NCI-H82 (cell line): ENCODE measurements around the gene OLFML2A.

Experiments used
- DNase-seq: peaks from one replicate; lab custom pipeline; 2025; lab: John Stamatoyannopoulos, UW

The OLFML2A gene

DNA sequence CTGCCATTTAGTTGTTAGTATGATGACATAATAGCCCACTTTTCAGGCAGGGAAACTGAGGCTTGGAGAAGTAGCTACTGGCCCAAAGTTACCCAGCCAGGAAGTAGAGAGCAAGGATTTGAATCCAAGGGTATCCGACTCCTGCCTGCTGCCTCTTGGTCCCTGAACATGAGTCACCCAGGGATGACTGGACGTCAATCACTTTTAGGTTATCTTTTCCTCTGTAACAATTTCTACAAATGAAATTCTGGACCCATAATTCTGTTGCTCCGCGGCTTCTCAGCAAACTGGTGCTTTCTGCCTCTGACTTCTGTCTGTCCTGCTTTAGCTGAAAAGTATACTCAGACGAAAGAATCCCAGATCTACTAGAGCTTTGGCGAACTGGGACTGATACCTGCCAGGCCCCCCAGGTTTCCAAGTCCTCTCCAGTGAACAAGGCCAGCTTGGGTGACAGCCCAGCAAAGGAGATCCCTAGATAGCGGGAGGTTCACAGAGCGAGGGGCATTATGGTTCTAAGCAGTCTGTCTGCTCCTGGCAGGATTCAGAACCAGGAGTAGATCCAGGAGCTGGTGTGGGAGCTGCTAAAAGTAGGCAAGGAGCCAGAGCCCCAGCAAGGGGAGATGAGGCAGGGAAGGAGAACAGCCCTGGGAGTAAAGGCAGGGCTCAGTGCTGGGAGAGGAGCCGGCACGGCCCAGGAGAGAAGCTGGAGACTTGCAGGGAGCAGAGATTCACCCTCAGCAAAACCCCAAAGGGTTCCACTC lies 20.6 kb downstream of the OLFML2A start:
- no peak for DNase-seq

DNA sequence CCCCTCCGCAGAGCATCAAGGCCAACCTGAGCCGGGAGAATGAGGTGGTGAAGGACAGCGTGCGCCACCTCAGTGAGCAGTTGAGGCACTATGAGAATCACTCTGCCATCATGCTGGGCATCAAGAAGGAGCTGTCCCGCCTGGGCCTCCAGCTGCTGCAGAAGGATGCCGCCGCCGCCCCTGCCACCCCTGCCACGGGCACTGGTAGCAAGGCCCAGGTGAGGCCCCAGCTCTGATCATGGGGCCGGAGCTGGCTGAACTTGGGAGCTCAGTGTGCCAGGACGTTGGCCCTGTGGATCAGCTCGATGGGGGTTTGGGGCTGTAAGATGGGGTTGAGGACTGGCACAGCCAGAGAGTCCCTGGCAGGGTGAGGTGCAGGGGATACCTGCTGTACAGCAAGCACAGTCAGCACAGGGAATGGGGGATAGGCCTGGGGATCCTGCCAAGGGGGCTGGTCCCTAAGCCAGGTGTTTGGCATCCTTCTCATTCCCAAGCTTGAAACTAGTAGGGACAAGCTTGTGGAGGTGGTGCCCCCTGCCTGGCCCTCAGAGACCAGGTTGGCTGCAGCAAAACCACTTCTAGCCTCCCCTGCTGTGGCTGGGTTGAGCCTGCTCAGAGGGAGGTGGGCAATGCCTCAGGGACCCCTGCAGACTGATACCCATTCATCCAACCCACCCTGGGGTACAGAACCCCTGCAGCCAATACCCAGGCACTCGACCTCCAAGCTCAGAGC lies 22.5 kb downstream of the OLFML2A start:
- no peak for DNase-seq

DNA sequence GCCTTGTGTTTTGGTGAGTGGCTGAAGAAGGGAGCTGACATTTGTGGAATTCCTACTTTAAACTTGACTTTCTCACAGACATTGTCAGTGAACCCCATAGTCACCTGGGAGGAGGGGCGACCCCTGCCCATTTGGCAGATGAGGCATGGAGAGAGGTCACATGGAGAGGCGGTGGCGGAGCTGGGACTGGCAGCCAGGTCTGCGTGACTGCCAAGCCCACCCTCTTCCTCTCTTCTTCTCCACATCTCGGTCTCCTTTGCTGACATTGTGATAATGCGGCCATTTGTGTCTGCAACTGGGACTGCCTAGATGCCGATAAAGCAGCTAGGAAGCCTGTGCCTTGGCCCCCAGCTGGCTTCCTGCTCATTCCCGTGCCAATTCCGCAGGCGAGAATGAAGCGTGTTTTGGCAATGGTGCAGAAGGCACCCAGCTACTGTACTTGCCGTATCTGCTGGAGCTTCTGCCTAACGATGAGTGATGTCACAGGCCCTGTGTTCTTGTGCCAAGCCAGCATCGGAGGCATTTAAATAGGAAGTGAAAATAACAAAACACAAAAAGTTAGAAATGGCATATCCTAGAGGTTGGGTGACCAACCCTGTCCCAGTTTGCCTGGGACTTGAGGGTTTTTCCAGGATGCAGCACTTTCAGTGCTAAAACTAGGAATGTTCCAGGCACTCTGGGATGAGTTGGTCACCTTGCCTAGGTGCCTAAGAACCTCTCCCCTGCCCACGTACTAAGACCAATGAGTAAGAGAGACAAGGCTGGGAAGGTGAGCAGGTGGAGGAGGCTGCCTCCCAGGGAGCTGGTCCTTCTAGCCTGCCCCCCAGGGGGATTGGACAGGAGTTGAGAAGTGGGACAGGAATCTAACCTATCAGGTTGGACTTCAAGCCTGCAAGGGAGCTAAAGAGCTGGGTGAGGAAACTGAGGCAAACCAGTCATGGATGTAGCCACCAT lies 23.6 kb downstream of the OLFML2A start:
- DNase-seq: no peak

DNA sequence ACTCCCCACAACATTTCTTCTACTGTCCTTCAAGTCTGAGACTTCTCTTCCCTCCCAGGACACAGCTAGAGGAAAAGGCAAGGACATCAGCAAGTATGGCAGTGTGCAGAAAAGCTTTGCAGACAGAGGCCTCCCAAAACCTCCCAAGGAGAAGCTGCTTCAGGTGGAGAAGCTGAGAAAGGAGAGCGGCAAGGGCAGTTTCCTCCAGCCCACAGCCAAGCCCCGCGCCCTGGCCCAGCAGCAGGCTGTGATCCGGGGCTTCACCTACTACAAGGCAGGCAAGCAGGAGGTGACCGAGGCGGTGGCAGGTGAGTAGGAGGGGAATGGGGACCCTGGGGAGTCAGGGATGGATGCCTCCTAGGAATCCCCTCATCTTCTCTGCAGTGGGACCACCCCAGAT lies 24.4 kb downstream of the OLFML2A start:
- no peak for DNase-seq

DNA sequence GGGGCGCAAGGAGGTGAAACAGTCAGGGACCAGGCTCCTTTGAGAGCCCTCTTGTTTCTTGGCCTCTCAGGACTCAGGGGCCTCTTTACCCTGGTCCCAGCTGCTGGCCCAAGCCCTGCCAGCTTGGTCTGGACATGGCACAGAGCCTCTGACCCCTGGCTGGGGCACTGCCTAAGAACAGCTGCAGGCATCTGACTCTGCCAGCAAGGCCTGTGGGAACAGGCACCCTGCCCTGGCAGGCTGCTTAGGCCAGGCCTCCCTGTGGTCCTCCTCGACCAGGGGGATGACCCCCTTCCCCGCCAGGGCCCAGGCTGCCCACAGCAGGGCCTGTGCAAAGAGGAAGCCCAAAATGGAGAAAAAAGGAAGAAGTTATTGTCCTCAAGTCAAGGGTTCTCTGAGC lies 25.5 kb downstream of the OLFML2A start:
- no peak for DNase-seq

DNA sequence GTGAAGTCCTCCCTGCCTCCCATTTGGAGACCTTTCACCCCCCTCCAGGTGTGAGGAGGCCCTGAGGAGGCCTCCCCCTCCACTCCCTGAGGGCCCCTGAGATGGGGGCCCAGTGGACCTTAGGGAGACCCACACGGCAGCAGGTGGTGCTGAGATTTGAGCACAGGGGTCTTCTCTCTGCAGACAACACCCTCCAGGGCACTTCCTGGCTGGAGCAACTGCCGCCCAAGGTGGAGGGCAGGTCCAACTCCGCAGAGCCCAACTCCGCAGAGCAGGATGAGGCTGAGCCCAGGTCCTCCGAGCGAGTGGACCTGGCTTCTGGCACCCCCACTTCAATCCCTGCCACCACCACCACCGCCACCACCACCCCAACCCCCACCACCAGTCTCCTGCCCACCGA lies 27.0 kb downstream of the OLFML2A start:
- DNase-seq: no peak

DNA sequence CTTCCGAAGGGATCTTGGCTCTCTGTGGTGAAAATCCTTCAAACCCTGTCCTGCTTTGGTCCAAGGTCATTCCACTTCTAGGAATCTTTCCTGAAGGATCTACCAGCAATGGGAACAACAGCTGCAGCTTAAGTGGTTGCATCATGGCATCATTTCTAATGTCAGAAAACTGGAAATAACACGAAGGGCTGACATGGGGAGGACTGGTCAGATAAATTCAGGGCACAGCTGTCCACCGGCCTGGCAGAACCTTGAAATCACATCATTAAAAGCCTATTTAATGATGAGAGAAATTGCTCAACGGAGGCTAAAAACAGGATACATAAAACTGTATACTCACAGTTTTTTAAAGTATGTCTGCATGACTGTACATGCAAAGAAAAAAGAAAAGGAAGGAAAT lies 28.3 kb downstream of the OLFML2A start:
- no peak for DNase-seq

DNA sequence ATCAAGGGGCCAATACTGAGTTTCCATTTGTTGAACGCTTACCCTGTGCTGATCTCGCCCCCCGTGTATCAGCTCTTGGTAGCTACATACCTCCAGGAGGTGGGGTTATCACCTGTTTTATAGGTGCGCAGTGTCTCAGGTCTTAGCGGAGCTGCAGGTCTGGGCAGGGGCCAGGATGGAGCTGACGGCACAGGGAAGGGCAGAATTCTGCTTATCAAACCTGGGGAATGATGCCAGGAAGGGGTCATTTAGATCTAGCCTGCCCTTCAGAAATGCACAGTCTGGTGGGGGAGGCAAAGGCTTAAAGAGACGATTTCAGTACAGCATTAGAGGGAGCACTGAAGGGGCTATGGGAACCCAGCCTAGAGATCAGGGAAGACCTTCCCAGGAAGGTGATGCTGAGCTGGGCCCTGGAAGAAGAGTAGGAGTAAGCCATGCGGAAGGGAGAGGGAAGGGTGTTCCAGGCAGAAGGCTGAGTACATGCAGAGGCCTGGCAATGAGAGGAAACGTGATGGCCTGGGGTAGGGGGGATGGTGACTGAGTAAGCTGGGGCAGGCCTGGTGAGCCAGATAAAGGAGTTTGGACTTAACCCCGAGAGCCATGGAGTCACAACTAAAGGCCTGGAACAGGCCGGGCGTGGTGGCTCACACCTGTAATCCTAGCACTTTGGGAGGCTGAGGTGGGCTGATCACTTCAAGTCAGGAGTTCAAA lies 31.5 kb downstream of the OLFML2A start:
- DNase-seq: no peak

DNA sequence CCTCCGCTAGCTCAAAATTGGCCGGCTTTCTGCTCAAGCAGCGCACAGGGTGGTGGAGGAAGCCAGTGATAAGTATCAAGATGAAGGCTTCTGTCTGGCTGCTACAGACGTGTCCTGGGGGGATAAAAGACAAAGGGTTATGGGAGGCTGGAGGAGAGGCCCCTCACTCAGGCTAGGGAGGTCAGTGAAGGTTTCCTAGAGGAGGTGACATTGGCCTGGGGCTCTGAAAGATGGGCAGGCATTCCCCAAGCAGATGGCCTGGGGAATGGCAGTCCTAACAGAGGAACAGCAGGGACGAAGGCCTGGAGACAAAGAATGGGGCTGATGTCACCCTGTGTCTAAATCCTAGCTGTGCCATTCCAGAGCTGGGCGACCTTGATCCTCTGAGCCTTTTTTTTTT lies 32.3 kb downstream of the OLFML2A start:
- no peak for DNase-seq

DNA sequence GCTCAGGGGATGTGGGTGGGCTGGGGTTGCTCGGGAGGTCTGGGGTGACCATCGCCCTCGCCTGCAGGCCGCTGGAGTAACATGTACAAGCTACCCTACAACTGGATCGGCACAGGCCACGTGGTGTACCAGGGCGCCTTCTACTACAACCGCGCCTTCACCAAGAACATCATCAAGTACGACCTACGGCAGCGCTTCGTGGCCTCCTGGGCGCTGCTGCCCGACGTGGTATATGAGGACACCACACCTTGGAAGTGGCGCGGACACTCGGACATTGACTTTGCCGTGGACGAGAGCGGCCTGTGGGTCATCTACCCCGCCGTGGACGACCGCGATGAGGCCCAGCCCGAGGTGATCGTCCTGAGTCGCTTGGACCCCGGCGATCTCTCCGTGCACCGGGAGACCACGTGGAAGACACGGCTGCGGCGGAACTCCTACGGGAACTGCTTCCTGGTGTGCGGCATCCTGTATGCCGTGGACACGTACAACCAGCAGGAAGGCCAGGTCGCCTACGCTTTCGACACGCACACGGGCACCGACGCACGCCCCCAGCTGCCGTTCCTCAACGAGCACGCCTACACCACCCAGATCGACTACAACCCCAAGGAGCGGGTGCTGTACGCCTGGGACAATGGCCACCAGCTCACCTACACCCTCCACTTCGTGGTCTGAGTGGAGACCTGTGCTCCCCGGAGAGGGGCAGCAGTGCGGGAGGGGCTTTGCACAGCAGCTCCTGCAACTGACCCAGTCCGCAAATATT lies 33.0 kb downstream of the OLFML2A start:
- no peak for DNase-seq

DNA sequence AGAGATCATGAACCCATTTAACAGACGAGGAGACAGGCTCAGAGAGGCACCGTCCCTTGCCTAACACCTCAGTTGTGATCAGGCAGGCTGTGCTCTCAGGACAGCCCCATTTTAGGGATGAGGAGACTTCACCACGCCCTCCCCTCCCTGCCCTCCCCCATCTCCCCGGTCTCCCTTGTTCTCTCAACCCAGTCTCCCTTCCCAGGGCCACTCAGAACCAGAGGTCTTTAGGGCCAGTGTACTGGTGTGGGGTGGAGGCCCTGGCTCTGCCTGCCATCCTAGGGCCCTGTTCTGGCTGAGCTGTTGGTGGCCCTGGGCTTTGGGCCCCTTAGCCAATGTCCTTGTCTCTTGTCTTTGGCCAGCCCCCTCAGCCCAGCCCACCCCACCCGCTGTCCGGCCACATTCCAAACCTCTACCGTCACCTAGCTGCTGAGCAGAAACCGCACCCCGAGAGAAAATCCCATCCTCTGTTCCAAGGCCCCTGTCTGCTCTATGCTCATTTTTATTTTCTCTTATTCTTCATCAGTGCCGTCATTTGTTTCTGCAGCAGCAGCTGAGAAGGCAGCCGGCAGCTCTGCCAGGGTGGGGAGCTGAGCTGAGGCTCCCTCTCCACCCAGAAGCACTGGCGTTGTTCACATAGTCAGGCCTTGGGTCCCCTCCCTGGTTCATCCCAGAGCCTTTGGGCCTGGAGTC lies 33.9 kb downstream of the OLFML2A start:
- no peak for DNase-seq

DNA sequence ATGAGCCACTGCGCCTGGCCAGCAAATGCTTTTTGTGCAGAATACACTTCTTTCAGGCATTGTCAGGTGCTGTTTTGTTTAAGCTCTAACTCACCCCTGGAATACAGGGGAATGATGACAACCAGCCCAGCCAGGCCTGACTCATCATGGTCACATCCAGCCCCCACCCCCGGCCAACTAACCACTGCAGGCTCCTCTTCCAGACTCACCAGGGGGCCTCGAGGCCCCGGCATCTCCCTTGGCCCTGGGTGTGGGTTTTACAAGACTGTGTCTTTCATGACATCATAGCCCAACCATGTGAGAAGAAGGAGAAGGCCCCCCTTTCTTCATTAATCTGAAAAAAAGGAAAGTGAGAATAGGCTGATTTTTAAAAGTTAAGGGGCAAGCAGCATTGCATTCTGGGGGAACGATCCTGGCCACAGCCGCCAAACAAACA lies 35.5 kb downstream of the OLFML2A start:
- DNase-seq: no peak

DNA sequence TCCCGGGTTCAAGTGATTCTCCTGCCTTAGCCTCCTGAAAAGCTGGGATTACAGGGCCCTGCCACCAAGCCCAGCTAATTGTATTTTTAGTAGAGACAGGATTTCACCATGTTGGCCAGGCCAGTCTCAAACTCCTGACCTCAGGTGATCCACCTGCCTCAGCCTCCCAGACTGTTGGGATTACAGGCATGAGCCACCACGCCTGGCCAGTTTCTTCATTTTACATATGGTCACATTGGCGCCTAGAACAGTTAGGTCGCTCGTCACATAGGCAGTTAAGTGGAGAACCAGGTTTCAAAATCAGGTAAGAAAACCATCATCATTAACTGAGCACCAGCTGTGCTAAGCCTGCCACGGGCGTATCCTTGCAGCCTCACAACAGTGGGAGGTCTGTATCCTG lies 36.1 kb downstream of the OLFML2A start:
- DNase-seq: no peak

DNA sequence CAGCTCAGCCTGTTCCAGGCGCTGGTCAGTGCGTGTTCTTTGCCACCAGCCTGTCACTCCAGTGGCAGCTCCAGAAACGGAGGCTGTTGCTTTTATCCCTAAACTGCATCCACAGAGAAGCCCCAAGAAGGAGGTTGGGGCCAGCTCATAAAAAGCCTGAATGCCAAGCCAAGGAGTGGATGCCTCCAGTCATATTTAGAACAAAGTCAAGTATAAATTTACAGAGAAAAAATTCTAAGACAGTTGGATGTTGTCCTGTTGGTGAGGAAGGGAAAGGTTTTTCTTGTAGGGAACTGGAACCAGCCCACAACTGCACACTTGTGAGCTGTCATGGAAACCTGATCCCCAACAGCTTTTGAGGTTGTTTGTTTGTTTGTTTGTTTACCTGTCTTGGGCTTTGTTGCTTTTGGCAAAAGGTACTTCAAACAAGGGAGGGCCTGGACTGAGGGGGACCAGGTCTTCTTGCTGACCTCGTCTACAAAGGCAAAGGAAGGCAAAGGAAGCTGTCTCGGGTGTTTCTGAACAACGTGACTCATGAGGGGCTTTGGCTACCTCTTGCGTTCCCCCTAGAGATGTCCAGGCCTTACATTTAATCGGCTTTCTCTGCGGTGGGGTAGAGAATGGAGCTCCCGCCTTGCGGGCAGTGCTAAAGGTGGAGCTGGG lies 36.7 kb downstream of the OLFML2A start:
- DNase-seq: peak; percentile 52

DNA sequence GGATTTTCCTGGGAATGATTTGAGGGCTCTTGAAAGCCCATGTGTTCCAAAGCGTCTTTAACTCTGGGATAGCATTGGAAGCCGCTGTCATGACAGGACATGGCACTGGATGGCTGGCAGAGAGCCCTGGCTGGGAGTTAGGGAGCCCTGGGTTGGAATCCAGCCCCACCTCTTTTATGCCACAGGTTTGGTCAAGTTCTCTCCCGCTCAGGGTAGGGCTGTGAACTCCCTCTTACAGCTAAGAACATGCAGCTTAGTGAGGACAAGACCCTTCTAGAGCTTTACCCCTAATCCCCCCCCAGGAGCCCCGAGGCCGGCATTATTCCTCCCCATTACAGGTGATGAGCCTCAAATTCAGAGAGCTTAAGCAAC lies 37.2 kb downstream of the OLFML2A start:
- no peak for DNase-seq

DNA sequence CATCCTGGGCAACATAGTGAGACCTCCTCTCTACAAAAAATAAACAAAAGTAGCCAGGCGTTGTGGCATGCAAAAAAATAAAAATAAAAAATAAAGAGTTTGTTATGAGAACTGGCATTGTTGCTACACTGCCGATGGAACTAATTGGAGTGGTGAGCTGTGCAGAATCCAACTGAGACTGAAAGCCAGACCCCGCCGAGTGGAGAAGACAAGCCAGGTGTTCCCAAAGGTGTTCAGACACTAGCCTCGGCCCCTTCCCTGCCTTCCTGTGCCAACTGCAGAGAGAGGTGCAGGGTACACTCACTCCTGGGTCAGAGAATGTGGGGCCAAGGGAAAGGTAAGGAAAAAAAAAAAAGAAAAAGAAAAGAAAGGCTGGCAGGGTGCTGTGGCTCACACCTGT lies 38.7 kb downstream of the OLFML2A start:
- DNase-seq: no peak

DNA sequence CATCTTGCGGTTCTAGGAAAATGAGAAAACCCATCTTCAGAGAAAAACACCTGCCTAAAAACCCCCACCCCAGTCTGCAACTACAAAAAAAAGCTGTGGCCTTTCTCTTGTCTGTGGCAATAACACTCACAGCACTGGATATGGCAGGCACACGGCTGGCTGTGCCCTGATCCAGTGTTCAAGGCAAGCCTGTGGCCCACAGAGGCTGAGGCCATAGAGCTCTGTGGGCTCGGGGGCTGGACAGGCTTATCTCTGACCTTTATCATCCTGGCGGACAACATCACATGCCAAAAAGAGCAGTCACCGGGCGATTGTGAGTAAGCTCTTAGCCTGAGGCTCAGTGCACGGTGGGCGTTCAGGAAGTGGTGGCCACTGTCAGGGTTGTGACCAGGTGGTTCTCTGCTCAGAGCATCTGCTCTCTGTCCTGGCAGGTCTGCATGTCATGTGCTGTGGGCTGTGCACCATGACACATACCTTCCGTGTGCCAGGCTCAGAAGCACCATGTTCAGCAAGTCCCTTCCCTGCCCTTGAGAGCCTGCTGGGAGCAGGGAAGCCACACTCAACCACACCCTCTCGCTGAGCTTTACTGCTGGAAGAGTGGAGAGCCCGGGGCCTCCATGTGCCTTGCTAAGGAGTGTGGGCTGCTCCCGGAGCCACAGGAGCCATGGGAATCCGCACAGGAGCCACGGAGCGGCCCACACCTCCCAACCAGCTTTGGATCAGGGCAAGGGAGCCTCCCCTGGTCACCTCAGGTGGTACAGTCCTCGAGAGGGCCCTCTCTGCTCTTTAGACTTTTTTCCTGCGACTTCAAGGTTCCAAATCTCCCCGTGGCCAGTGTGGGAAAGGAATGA lies 41.7 kb downstream of the OLFML2A start:
- no peak for DNase-seq

DNA sequence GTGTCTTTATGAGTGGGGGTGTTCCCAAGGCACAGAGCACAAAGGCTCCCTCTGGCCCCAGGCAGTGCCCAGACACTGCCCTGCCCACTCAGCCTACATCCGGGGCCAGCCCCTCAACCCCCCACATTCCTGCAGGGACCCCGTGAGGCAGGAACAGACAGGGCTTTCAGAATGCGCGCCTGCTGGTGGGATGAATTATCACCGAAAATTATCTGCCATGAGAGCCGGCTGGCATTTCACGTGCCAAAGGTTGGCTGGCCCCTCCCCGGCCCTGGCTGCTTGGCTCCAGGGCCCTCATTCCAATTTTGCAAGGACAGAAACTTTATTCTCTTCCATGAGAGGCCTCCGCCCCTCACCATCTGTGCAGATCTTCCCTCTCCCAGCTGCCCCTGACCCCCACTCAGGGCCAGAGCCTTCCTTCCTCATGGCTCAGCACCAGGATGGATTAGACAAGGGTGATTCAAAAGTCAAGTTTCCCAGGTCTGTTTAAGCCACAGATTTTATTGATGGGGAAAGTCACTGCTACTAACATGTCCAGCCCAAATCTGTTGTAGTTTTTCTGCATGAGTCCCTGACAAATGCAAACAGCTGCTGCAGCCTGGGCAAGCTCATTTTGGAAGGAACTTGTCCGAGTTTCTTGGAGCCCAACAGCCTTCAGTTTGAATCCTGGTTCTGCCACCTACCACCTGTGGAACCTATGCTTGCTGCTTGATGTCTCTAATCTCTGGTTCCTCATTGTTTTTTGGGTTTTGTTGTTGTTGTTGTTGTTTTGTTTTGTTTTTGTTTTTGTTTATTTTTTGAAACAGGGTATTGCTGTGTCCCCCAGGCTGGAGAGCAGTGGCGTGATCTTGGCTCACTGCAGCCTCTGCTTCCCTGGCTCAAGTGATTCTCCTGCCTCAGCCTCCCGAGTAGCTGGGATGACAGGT lies 44.0 kb downstream of the OLFML2A start:
- DNase-seq: peak; percentile 69
